GM23248 (cell line): ENCODE results near the gene KLHDC7B.

Experiments used
- EZH2 ChIP-seq: fragments of 200-600 bp; sonication (generic); IDR thresholded peaks from 2 replicates; pipeline ENCODE4 v1.6.1; 2018; ENCODE audit warnings: antibody characterized with exemption, mild to moderate bottlenecking; ENCODE audit not compliant: insufficient read depth, poor library complexity, severe bottlenecking
- EZH2phosphoT487 ChIP-seq: fragments of 200-600 bp; sonication (generic); IDR thresholded peaks from 2 replicates; pipeline ENCODE4 v1.6.1; 2018; ENCODE audit warnings: antibody characterized with exemption, moderate library complexity, mild to moderate bottlenecking, low read depth; ENCODE audit not compliant: insufficient read depth

- no peak for TF ChIP-seq EZH2
- TF ChIP-seq EZH2phosphoT487: no peak
These were observed 20.4 kb upstream of the KLHDC7B start, which contains the start of gene SCO2 for GRCh38 chr22:50525104-50525857.
